Measurements from ENCODE around the gene CALY.
A peak's percentile ranks its signal among the peaks of the same experiment; 100 is the strongest.
"Not testable (repeated sequence)": the region's sequence is repeated elsewhere in the genome, so short reads cannot be mapped to it uniquely, and the experiment has no call there.

The CALY gene

GRCh38 chr10:133336577-133337369 lies at the start of gene CALY:
TSS of gene CALY (minus strand) at chr10:133336896. CDS start at chr10:133328989, 7,907 bp downstream.
- DNase-seq (ENCODE audit: low read depth in 2 of 2) = peak; percentile 55 to 75

DNA sequence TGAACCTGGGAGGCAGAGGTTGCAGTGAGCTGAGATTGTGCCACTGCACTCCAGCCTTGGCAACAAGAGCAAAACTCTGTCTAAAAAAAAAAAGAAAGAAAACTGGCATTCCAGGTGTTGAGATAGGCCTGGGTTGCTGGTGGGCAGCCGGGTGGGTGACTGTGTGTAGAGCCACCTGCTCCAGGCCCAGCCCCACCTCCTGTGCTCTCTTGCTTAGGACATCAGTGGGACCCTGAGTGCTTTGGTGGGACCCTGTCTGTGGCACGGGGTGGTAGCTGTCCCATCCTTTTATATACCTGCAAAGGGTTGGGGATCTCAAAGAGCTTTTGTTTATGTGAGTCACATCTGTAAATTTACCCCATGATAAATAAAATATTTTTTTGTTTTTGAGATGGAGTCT lies 48.5 kb upstream of the CALY start:
- DNase-seq (ENCODE audit: low read depth in 2 of 2) = no peak

GRCh38 chr10:133384071-133384470 lies 47.4 kb upstream of the CALY start:
- no peak for DNase-seq (ENCODE audit: low read depth in 2 of 2)

DNA sequence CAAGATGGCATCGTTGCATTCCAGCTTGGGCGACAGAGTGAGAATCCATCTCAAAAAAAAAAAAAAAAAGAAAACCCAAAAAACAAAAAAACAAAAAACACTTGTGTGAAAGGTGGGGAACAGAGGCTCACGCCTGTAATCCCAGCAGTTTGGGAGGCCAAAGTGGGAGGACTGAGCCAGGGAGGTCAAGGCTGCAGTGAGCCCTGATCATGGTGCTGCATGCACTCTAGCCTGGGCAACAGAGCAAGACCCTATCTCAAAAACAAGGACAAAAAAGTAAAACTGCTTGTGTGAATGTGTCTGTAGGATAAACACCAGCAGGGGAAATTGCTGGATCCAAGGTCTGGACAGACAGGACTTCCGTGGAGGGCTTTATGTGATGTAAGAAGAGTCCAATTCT lies 46.9 kb upstream of the CALY start:
- no peak for DNase-seq (ENCODE audit: low read depth in 2 of 2)

- DNase-seq (ENCODE audit: low read depth in 2 of 2) = no peak
Observed at GRCh38 chr10:133381036-133381435, 44.3 kb upstream of the CALY start.

- no peak for DNase-seq (ENCODE audit: low read depth in 2 of 2)
Observed at GRCh38 chr10:133379801-133380666, 43.3 kb upstream of the CALY start.

DNA sequence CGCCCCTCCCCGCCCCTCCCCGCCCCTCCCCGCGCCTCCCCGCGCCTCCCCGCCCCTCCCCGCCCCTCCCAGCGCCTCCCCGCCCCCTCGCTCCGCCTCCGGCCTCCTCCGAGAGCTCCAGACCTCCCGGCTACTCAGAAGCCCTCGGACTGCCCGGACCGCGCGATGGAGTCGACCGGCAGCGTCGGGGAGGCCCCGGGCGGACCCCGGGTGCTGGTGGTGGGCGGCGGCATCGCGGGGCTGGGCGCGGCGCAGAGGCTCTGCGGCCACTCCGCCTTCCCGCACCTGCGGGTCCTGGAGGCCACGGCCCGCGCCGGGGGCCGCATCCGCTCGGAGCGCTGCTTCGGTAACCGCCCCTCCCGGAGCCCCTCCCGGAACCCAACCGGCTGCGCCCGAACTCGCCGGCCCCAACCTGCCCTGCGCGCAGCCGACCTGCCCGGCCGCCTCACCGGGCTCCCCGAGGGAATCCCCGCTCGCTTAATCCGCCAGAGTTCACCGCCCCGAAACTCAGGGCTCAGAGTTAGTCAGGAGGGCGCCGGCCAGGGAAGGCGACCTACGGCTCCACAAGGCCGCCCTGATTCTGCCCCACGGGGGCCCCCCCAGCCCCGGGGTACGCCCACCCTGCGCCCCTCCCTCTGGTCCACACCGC lies 42.6 kb upstream of the CALY start, which contains the start of gene PAOX:
PAOX (plus strand) TSS at position 111 of the 649 bp plus-strand sequence; CDS start at position 166, 55 bp downstream.
- DNase-seq (ENCODE audit: low read depth in 2 of 2) = peak in 1 of 2 donors; percentile 52

DNA sequence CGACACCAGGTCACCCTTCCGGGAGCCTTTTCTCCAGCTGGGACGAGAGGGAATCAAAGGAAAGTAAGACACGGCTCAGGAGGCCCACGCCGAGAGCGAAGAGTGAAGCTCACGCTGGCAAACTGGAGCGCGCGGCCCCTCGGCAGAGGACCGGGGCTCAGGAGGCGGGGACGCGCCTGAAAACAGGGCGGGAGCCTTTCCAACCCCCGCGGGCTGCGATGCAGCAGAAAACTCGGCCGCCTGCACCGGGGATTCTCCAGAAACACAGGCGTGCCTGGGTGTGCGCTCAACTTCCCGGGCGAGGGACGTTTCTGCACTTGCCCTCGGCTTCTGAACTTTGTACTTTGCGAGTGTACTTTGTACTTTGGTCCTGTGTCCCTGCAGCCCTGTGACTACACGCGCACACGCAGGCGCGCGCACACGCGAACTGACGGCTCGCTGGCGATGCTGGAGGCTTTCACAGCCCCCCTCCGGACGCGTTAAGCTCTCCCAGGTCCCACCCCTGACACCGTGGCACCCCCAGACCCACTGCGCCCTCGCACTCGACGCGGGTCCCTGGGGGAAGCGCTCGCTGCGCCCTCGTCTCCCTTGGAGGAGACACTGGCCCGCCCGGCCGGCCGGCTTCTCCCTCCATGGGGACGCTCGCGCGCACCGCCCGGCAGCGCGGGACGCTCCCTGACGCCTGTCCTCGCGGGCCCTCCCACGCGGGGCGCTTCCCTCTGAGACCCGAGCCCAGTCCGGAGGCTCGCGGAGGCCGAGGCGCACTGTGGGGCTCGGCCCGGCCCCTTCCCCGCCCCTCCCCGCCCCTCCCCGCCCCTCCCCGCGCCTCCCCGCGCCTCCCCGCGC lies 41.8 kb upstream of the CALY start:
- peak in 1 of 2 donors; percentile 51 for DNase-seq (ENCODE audit: low read depth in 2 of 2)

DNA sequence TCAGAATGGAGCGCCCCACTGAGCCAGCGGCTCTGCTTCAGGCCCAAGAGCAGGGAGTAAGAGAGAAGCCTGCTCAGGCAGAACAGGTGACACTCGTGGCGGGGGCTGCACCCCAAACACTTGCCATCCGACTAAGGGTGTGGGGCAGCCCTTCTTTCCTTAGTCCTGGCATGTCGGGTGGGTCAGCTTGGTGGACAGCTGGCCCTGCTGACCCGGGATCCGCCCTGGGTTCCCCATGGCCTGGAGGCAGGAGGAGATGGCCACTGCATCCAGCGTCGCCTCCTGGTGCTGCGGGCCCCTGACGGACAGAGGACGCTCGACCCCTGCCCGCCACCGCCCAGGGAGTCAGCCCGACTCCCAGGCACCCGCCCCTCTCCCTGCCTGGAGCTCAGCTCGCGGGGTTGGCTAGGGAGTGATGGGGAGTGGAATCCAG lies 41.1 kb upstream of the CALY start:
- no peak for DNase-seq (ENCODE audit: low read depth in 2 of 2)

- DNase-seq (ENCODE audit: low read depth in 2 of 2) = no peak
Observed at GRCh38 chr10:133377025-133377817, 40.5 kb upstream of the CALY start.

GRCh38 chr10:133376183-133376582 lies 39.5 kb upstream of the CALY start:
- DNase-seq (ENCODE audit: low read depth in 2 of 2) = not testable (repeated sequence)

GRCh38 chr10:133375357-133376115 lies 38.8 kb upstream of the CALY start:
- no peak for DNase-seq (ENCODE audit: low read depth in 2 of 2)

DNA sequence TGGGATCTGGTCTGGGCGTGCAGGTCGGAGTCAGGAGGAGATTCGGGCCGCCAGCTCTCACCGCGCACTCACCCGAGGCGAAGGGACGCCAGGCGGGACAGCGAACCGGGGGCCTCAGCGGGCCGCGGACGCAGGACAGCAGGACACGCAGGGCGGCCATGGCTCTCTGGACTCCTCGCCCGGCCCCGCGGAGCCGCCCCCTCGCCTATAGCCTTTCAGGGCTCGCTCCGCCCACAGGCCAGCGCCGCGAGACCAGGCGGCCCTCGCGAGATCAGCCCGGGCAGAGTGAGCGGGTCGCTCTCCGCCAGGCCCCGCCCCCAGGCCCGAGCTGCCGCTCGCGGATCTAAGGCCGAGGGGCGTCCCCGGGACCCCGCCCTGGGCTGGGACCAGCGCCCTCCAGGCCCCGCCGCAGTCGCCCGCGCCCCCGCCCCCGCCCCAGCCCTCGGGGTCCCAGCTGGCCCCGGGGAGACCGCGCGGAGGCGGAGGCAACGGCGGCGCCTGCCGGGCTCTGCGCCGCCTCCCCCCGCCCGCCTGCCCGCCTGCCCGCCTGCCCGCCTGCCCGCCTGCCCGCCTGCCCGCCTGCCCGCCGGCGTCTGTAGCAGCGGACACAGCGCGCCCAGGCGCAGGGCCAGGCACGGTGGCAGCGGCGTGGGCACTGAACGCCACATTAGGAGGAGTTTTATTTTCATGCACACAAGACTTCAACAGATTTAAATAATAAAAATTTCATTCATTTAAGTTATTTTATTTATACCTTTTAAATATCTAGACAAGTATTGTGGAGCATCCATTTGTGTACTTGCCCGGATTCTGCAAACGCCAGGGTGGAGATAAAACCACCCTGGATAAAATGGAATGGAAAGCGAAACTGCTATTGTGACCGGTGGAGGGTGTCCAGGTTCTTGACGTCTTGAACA lies 36.7 kb upstream of the CALY start, which contains the start of gene ECHS1:
ECHS1 (minus strand) TSS at position 181 of the 917 bp plus-strand sequence; CDS start at position 160, 21 bp downstream.
- peak; percentile 77 to 92 for DNase-seq (ENCODE audit: low read depth in 2 of 2)

- DNase-seq (ENCODE audit: low read depth in 2 of 2) = no peak
Observed at GRCh38 chr10:133372507-133372906, 35.8 kb upstream of the CALY start.

- DNase-seq (ENCODE audit: low read depth in 2 of 2) = no peak
Observed at GRCh38 chr10:133370030-133370786, 33.5 kb upstream of the CALY start.

DNA sequence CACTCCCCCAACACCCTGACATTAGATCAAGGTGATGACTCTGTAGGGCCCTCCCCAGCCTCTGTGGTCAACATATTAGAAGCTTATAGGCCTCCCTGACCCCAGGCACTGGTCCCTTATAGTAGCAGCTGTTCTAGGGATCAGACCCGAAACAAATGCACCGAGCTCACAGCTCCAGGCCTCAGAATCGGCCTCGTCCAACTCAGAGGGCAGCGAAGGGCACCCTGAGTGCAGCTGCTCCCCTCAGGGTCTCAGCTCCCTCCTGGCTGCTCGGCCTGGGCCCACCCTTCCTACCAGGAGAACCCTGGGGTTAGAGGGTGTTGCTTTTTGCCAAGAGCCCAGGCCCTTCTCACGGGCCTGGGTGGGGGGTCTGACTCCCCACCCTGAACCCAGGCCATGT lies 31.5 kb upstream of the CALY start:
- no peak for DNase-seq (ENCODE audit: low read depth in 2 of 2)

DNA sequence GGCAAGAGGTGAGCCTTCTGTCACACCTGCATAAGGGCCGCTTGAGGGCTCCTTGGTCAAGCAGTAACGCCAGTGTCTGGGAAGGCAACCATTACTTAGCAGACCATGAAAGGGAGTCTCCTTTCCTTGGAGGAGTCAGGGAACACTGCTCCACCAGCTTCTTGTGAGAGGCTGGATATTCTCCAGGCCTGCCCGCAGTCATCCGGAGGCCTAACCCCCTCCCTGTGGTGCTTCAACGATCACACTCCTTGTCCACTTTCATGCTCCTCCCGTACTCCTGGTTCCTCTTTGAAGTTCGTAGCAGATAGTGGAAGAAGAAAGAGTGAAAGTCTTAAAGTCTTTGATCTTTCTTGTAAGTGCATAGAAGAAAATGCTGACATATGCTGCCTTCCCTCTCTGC lies 30.8 kb upstream of the CALY start:
- not testable (repeated sequence) for DNase-seq (ENCODE audit: low read depth in 2 of 2)

GRCh38 chr10:133366751-133367150 lies 30.1 kb upstream of the CALY start:
- DNase-seq (ENCODE audit: low read depth in 2 of 2) = no peak

Measured in stimulated activated CD8-positive, alpha-beta memory T cell treated with anti-CD3 and anti-CD28 coated beads, Interleukin-7, amount 100 ng/mL, for 4 hours (primary cell).